GM23338 (cell line): ENCODE data around the gene TRHDE. TPM values are rescaled to one million over a fixed set of nuclear protein-coding genes. Genes with fewer than 3 reads are reported as not detected.

Experiments used
- ATAC-seq: fragments of 200-7000 bp; cut with Tn5 transposase; 3 replicates; pipeline ENCODE4 v1.9.1; 2020
- DNase-seq: peaks from one replicate; pipeline ENCODE4 v3.0.0-alpha.2; 2015; ENCODE audit warnings: low spot score
- H2AFZ ChIP-seq: fragments of 200-600 bp; sonication (generic); 2 replicates; pipeline ENCODE4 v1.8.0; 2016; ENCODE audit warnings: antibody characterized with exemption, mild to moderate bottlenecking, moderate library complexity
- H3F3A ChIP-seq: fragments of 200-600 bp; sonication (generic); replicated peaks from 2 replicates; pipeline ENCODE4 v1.8.0; 2017; ENCODE audit warnings: antibody characterized with exemption, mixed run types, low read depth
- H3K27ac ChIP-seq: fragments of 200-600 bp; sonication (generic); 2 replicates; pipeline ENCODE4 v1.6.1; 2016; ENCODE audit warnings: low read depth
- H3K27me3 ChIP-seq: fragments of 200-600 bp; sonication (generic); 2 replicates; pipeline ENCODE4 v1.8.0; 2016; ENCODE audit warnings: mild to moderate bottlenecking, mixed run types, moderate library complexity; ENCODE audit not compliant: insufficient read depth
- H3K36me3 ChIP-seq: fragments of 200-600 bp; sonication (generic); 2 replicates; pipeline ENCODE4 v1.8.0; 2016; ENCODE audit warnings: mild to moderate bottlenecking; ENCODE audit not compliant: insufficient read depth
- H3K4me1 ChIP-seq: fragments of 200-600 bp; sonication (generic); 2 replicates; pipeline ENCODE4 v1.8.0; 2016; ENCODE audit warnings: mild to moderate bottlenecking, moderate library complexity; ENCODE audit not compliant: insufficient read depth
- H3K4me2 ChIP-seq: fragments of 200-600 bp; sonication (generic); 2 replicates; pipeline ENCODE4 v1.7.1; 2017; ENCODE audit warnings: mixed run types
- H3K4me3 ChIP-seq: fragments of 200-600 bp; sonication (generic); 2 replicates; pipeline ENCODE4 v1.6.1; 2016; ENCODE audit warnings: mixed run types
- H3K79me2 ChIP-seq: fragments of 200-600 bp; sonication (generic); replicated peaks from 2 replicates; pipeline ENCODE4 v1.8.0; 2017; ENCODE audit warnings: mild to moderate bottlenecking; ENCODE audit not compliant: insufficient read depth
- H3K9me2 ChIP-seq: fragments of 200-600 bp; sonication (generic); 2 replicates; pipeline ENCODE4 v1.8.0; 2017; ENCODE audit not compliant: insufficient read depth
- H4K20me1 ChIP-seq: fragments of 200-600 bp; sonication (generic); replicated peaks from 2 replicates; pipeline ENCODE4 v1.8.0; 2017; ENCODE audit warnings: mild to moderate bottlenecking; ENCODE audit not compliant: insufficient read depth
- H3K27ac Mint-ChIP-seq: 2 replicates; pipeline ENCODE4 v1.8.0; 2020; ENCODE audit warnings: inconsistent platforms, mild to moderate bottlenecking, moderate library complexity, mixed read lengths
- H3K27me3 Mint-ChIP-seq: 3 replicates; pipeline ENCODE4 v1.8.0; 2022; ENCODE audit warnings: low read depth, mild to moderate bottlenecking, moderate library complexity, mixed read lengths, inconsistent platforms; ENCODE audit not compliant: insufficient read depth, poor library complexity
- H3K36me3 Mint-ChIP-seq: 3 replicates; pipeline ENCODE4 v1.8.0; 2021; ENCODE audit warnings: low read depth, mild to moderate bottlenecking, inconsistent platforms, moderate library complexity, mixed read lengths
- H3K4me1 Mint-ChIP-seq: 3 replicates; pipeline ENCODE4 v1.8.0; 2020; ENCODE audit warnings: mild to moderate bottlenecking, inconsistent platforms, mixed read lengths
- H3K4me3 Mint-ChIP-seq: 3 replicates; pipeline ENCODE4 v1.8.0; 2021; ENCODE audit warnings: moderate library complexity, mild to moderate bottlenecking, inconsistent platforms, mixed read lengths
- H3K9me3 Mint-ChIP-seq: 3 replicates; pipeline ENCODE4 v1.8.0; 2020; ENCODE audit warnings: moderate library complexity, mild to moderate bottlenecking, inconsistent platforms, mixed read lengths
- CREB1 ChIP-seq: fragments of 250-450 bp; sonication (Bioruptor Pico); IDR thresholded peaks from 2 replicates; pipeline ENCODE4 v1.5.0; 2020; ENCODE audit warnings: low read depth, mild to moderate bottlenecking, moderate library complexity
- CTCF ChIP-seq, 2 experiments: fragments of 200-600 bp in 1 of 2; sonication (generic) in 1 of 2; conservative IDR thresholded peaks; 2 replicates each; pipeline versions ENCODE4 v1.5.1 to v1.6.1; 2016 to 2017; ENCODE audit warnings: antibody characterized with exemption in 2 of 2, low read depth in 2 of 2, mild to moderate bottlenecking in 2 of 2, moderate library complexity in 1 of 2
- ETS1 ChIP-seq: IDR thresholded peaks from 2 replicates; pipeline ENCODE4 v1.6.1; 2016; ENCODE audit warnings: antibody characterized with exemption
- EZH2phosphoT487 ChIP-seq: fragments of 200-600 bp; sonication (generic); IDR thresholded peaks from one replicate; pipeline ENCODE4 v1.8.1; 2018; ENCODE audit warnings: antibody characterized with exemption; ENCODE audit not compliant: unreplicated experiment
- JUNB ChIP-seq: IDR thresholded peaks from one replicate; pipeline ENCODE4 v1.6.1; 2016; ENCODE audit warnings: antibody characterized with exemption; ENCODE audit not compliant: unreplicated experiment
- NANOG ChIP-seq: IDR thresholded peaks from 2 replicates; pipeline ENCODE4 v1.6.1; 2016; ENCODE audit warnings: antibody characterized with exemption, borderline replicate concordance
- POLR2AphosphoS5 ChIP-seq: IDR thresholded peaks from 2 replicates; pipeline ENCODE4 v1.6.1; 2016; ENCODE audit warnings: antibody characterized with exemption, low read depth
- REST ChIP-seq: IDR thresholded peaks from one replicate; pipeline ENCODE4 v1.6.1; 2018; ENCODE audit warnings: antibody characterized with exemption; ENCODE audit not compliant: unreplicated experiment
- ZNF114 ChIP-seq: fragments of 250-450 bp; sonication (Bioruptor Pico); IDR thresholded peaks from 2 replicates; pipeline ENCODE4 v1.5.0; 2020; ENCODE audit warnings: mild to moderate bottlenecking, moderate library complexity
- ZNF331 ChIP-seq: fragments of 250-450 bp; sonication (Bioruptor Pico); IDR thresholded peaks from 2 replicates; pipeline ENCODE4 v1.5.0; 2020; ENCODE audit warnings: low read depth, mild to moderate bottlenecking, moderate library complexity
- polyA plus RNA-seq: library from polyadenylated mRNA; unstranded; fragments of >200 nt; fragmentation: Nextera tagmentation; extraction: Ambion mirVana; gene quantifications from 2 replicates; pipeline ENCODE4 v1.2.1, GENCODE V29; 2016
- total RNA-seq: library from RNA; depleted of rRNA; stranded (reverse); fragments of >200 nt; shearing (Covaris generic); gene quantifications from 2 replicates; pipeline ENCODE4 v1.2.3, GENCODE V29; 2014

TRHDE gene
- total and polyA plus RNA-seq, 2 experiments from 2014 or later: 1.3 to 7.7 TPM

GRCh38 chr12:72297666-72298065 is 25.5 kb downstream of the TRHDE start:
- H3K4me2 ChIP-seq: no peak overlapping the region
- no peak for ATAC-seq

GRCh38 chr12:72300728-72301127 is 28.6 kb downstream of the TRHDE start:
- H3F3A ChIP-seq: no peaks in the 10 kb centered on the region
- Mint-ChIP-seq H3K9me3 (no peaks in the 10 kb centered on the region), H3K4me1 (no peaks in the 10 kb centered on the region), H3K27me3 (no peaks in the 10 kb centered on the region), H3K4me3 (no peak overlapping the region), H3K27ac (no peak overlapping the region), H3K36me3 (no peaks in the 10 kb centered on the region)
- ATAC-seq (no peak), DNase-seq (no peak)
- no peak overlapping the region for H2AFZ ChIP-seq
- H3K27ac ChIP-seq: no peak overlapping the region
- H3K79me2 ChIP-seq: no peaks in the 10 kb centered on the region
- H4K20me1 ChIP-seq: no peaks in the 10 kb centered on the region
- no peaks in the 10 kb centered on the region for H3K36me3 ChIP-seq
- H3K27me3 ChIP-seq: no peaks in the 10 kb centered on the region
- H3K4me2 ChIP-seq: no peak overlapping the region
- no peak overlapping the region for H3K4me3 ChIP-seq
- no peaks in the 10 kb centered on the region; the same call in 1 of the 2 replicates for H3K9me2 ChIP-seq
- H3K4me1 ChIP-seq: no peaks in the 10 kb centered on the region
- TF ChIP-seq EZH2phosphoT487 (no peak), ETS1 (no peak), CTCF (conservative IDR thresholded peaks at IDR 0.05; ENCODE audit: low read depth in 2 of 2) (no peak), CREB1 (CRISPR knock-in tag) (no peak), ZNF331 (CRISPR knock-in tag) (no peak), JUNB (no peak), ZNF114 (CRISPR knock-in tag) (no peak)

More at GRCh38 chr12:72297666-72298065, 25.5 kb downstream of the TRHDE start:
- no peak overlapping the region for H3K4me3 ChIP-seq
- H3K79me2 ChIP-seq: no peaks in the 10 kb centered on the region
- H2AFZ ChIP-seq: no peak overlapping the region
- no peaks in the 10 kb centered on the region for H3F3A ChIP-seq
- H3K9me2 ChIP-seq: peaks cover 5% of the 10 kb centered on the region; the same call in 1 of the 2 replicates
- no peaks in the 10 kb centered on the region for H3K27me3 ChIP-seq
- no peaks in the 10 kb centered on the region for H3K36me3 ChIP-seq
- DNase-seq: no peak
- no peak for TF ChIP-seq POLR2AphosphoS5
- no peak for TF ChIP-seq ZNF331 (CRISPR knock-in tag)
- TF ChIP-seq NANOG: no peak
- TF ChIP-seq JUNB: no peak
- no peak for TF ChIP-seq REST
- no peak for TF ChIP-seq CREB1 (CRISPR knock-in tag)
- TF ChIP-seq ETS1: no peak
- no peak for TF ChIP-seq ZNF114 (CRISPR knock-in tag)
- Mint-ChIP-seq H3K27ac (no peak overlapping the region), H3K4me1 (no peaks in the 10 kb centered on the region), H3K27me3 (no peaks in the 10 kb centered on the region), H3K36me3 (no peaks in the 10 kb centered on the region), H3K9me3 (no peaks in the 10 kb centered on the region), H3K4me3 (no peak overlapping the region)
- H4K20me1 ChIP-seq: no peaks in the 10 kb centered on the region
- H3K27ac ChIP-seq: no peak overlapping the region
- no peaks in the 10 kb centered on the region for H3K4me1 ChIP-seq
